H9 (cell line): ENCODE data around the gene LMX1B. TPM values are rescaled to one million over a fixed set of nuclear protein-coding genes. Genes with fewer than 3 reads are reported as not detected.

Source experiments
- DNase-seq: peaks from one replicate; pipeline ENCODE4 v3.0.0-alpha.2; 2017
- H2AFZ ChIP-seq: one replicate; pipeline ENCODE4 v1.6.1; 2013; ENCODE audit warnings: mild to moderate bottlenecking, low read length, control low read depth, moderate library complexity
- H2AK5ac ChIP-seq: 2 replicates; pipeline ENCODE4 v1.6.1; 2013; ENCODE audit warnings: low read length, control low read depth, mixed read lengths; ENCODE audit not compliant: insufficient read length
- H2BK120ac ChIP-seq: one replicate; pipeline ENCODE4 v1.6.1; 2013; ENCODE audit warnings: low read depth, mild to moderate bottlenecking, low read length, control low read depth, inconsistent platforms; ENCODE audit not compliant: poor library complexity, severe bottlenecking
- H2BK12ac ChIP-seq: 2 replicates; pipeline ENCODE4 v1.6.1; 2013; ENCODE audit warnings: low read length, control low read depth, mixed read lengths, low read depth; ENCODE audit not compliant: insufficient read length
- H2BK15ac ChIP-seq: 2 replicates; pipeline ENCODE4 v1.6.1; 2013; ENCODE audit warnings: low read depth, low read length, control low read depth
- H2BK20ac ChIP-seq: one replicate; pipeline ENCODE4 v1.6.1; 2013; ENCODE audit warnings: low read depth, mild to moderate bottlenecking, low read length, control low read depth, inconsistent platforms; ENCODE audit not compliant: poor library complexity, severe bottlenecking
- H2BK5ac ChIP-seq: 2 replicates; pipeline ENCODE4 v1.6.1; 2013; ENCODE audit warnings: low read length, control low read depth, mixed read lengths; ENCODE audit not compliant: insufficient read length
- H3K14ac ChIP-seq: 2 replicates; pipeline ENCODE4 v1.6.1; 2013; ENCODE audit warnings: low read length, control low read depth; ENCODE audit not compliant: insufficient read depth
- H3K18ac ChIP-seq: 2 replicates; pipeline ENCODE4 v1.6.1; 2013; ENCODE audit warnings: low read depth, mild to moderate bottlenecking, mixed read lengths, low read length, control low read depth; ENCODE audit not compliant: insufficient read length
- H3K23ac ChIP-seq: 2 replicates; pipeline ENCODE4 v1.6.1; 2013; ENCODE audit warnings: low read length, control low read depth, mixed read lengths, low read depth; ENCODE audit not compliant: insufficient read length
- H3K23me2 ChIP-seq: 2 replicates; pipeline ENCODE4 v1.6.1; 2013; ENCODE audit warnings: low read depth, mild to moderate bottlenecking, mixed read lengths, low read length, control low read depth; ENCODE audit not compliant: insufficient read length, poor library complexity, severe bottlenecking
- H3K27ac ChIP-seq: 2 replicates; pipeline ENCODE4 v1.5.1; 2013; ENCODE audit warnings: low read length, control low read depth, mixed read lengths, low read depth; ENCODE audit not compliant: insufficient read length
- H3K27me3 ChIP-seq: 2 replicates; pipeline ENCODE4 v1.6.1; 2013; ENCODE audit warnings: low read length, control low read depth, inconsistent platforms; ENCODE audit not compliant: insufficient read depth
- H3K4ac ChIP-seq: 2 replicates; pipeline ENCODE4 v1.6.1; 2013; ENCODE audit warnings: low read depth, mild to moderate bottlenecking, control low read depth, inconsistent platforms, low read length, moderate library complexity
- H3K4me1 ChIP-seq: 2 replicates; pipeline ENCODE4 v1.6.1; 2013; ENCODE audit warnings: low read length, control low read depth, inconsistent platforms; ENCODE audit not compliant: insufficient read depth
- H3K4me2 ChIP-seq: 2 replicates; pipeline ENCODE4 v1.6.1; 2013; ENCODE audit warnings: low read length, control low read depth, mixed read lengths; ENCODE audit not compliant: insufficient read length, insufficient read depth
- H3K56ac ChIP-seq: 2 replicates; pipeline ENCODE4 v1.6.1; 2013; ENCODE audit warnings: low read depth, mild to moderate bottlenecking, mixed read lengths, low read length, control low read depth; ENCODE audit not compliant: insufficient read length
- H3K79me1 ChIP-seq: 2 replicates; pipeline ENCODE4 v1.6.1; 2013; ENCODE audit warnings: low read depth, mild to moderate bottlenecking, moderate library complexity, low read length, control low read depth, inconsistent platforms; ENCODE audit not compliant: insufficient read depth, poor library complexity, severe bottlenecking
- H3K79me2 ChIP-seq: 2 replicates; pipeline ENCODE4 v1.6.1; 2013; ENCODE audit warnings: low read length, control low read depth, inconsistent platforms; ENCODE audit not compliant: insufficient read depth
- H3K9ac ChIP-seq: 2 replicates; pipeline ENCODE4 v1.6.1; 2013; ENCODE audit warnings: low read length, control low read depth, mixed read lengths; ENCODE audit not compliant: insufficient read length; ENCODE audit errors: extremely low read depth
- H3K9me3 ChIP-seq: one replicate; pipeline ENCODE4 v1.6.1; 2013; ENCODE audit warnings: low read depth, low read length, inconsistent platforms; ENCODE audit not compliant: control insufficient read depth
- H3T11ph ChIP-seq: one replicate; pipeline ENCODE4 v1.6.1; 2013; ENCODE audit warnings: mild to moderate bottlenecking, low read length, control low read depth, inconsistent platforms
- H4K20me1 ChIP-seq: one replicate; pipeline ENCODE4 v1.6.1; 2013; ENCODE audit not compliant: control insufficient read depth, insufficient read length, insufficient read depth
- H4K5ac ChIP-seq: 2 replicates; pipeline ENCODE4 v1.6.1; 2013; ENCODE audit warnings: low read depth, mild to moderate bottlenecking, mixed read lengths, low read length, control low read depth; ENCODE audit not compliant: insufficient read length
- H4K8ac ChIP-seq: replicated peaks from 2 replicates; pipeline ENCODE4 v1.6.1; 2013; ENCODE audit warnings: low read length, control low read depth, mixed read lengths, low read depth; ENCODE audit not compliant: insufficient read length
- H4K91ac ChIP-seq: 2 replicates; pipeline ENCODE4 v1.6.1; 2013; ENCODE audit warnings: low read depth, mild to moderate bottlenecking, moderate library complexity, mixed read lengths, low read length, control low read depth; ENCODE audit not compliant: insufficient read length
- H3K27ac Mint-ChIP-seq, 3 experiments: 2 replicates in 2 of 3; 3 replicates in 1 of 3; pipeline ENCODE4 v1.8.0; 2020 to 2021; ENCODE audit warnings: mixed read lengths in 3 of 3, mild to moderate bottlenecking in 1 of 3, moderate library complexity in 1 of 3
- H3K27me3 Mint-ChIP-seq: 2 replicates; pipeline ENCODE4 v1.8.0; 2021; ENCODE audit warnings: low read depth, mild to moderate bottlenecking, moderate library complexity, mixed read lengths
- H3K36me3 Mint-ChIP-seq, 3 experiments: 2 replicates in 2 of 3; 3 replicates in 1 of 3; pipeline ENCODE4 v1.8.0; 2020 to 2021; ENCODE audit warnings: low read depth in 3 of 3, mixed read lengths in 3 of 3; ENCODE audit not compliant: insufficient read depth in 1 of 3
- H3K4me1 Mint-ChIP-seq, 2 experiments: 2 replicates each; pipeline ENCODE4 v1.8.0; 2020; ENCODE audit warnings: mixed read lengths in 2 of 2
- H3K4me3 Mint-ChIP-seq, 2 experiments: 2 replicates in 1 of 2; 3 replicates in 1 of 2; pipeline ENCODE4 v1.8.0; 2020 to 2021; ENCODE audit warnings: mild to moderate bottlenecking in 2 of 2, mixed read lengths in 2 of 2, moderate library complexity in 1 of 2
- H3K9me3 Mint-ChIP-seq, 2 experiments: 2 replicates in 1 of 2; 3 replicates in 1 of 2; pipeline ENCODE4 v1.8.0; 2020; ENCODE audit warnings: mild to moderate bottlenecking in 2 of 2, mixed read lengths in 2 of 2, moderate library complexity in 1 of 2
- WGBS: extraction: QIAGEN DNeasy Blood & Tissue Kit; methylation state at CpG from one replicate; pipeline ENCODE4 v1.1.7; 2013; ENCODE audit warnings: missing lambda C conversion rate, low lambda C conversion rate, mixed read lengths; ENCODE audit not compliant: insufficient read length; ENCODE audit errors: extremely low coverage; 5-methylcytosine and 5-hydroxymethylcytosine counted together
- total RNA-seq: library from RNA; stranded (reverse); gene quantifications from 2 replicates; pipeline ENCODE4 v1.2.1, GENCODE V29; 2021
- TF ChIP-seq, protein P1 (sequence below): fragments of 200-600 bp; sonication (generic); conservative IDR thresholded peaks from 3 replicates; pipeline ENCODE4 v1.8.0; 2021; ENCODE audit warnings: antibody characterized with exemption, mild to moderate bottlenecking

LMX1B gene
- total RNA-seq, 1 experiment from 2014 or later, result 0.85 TPM

DNA sequence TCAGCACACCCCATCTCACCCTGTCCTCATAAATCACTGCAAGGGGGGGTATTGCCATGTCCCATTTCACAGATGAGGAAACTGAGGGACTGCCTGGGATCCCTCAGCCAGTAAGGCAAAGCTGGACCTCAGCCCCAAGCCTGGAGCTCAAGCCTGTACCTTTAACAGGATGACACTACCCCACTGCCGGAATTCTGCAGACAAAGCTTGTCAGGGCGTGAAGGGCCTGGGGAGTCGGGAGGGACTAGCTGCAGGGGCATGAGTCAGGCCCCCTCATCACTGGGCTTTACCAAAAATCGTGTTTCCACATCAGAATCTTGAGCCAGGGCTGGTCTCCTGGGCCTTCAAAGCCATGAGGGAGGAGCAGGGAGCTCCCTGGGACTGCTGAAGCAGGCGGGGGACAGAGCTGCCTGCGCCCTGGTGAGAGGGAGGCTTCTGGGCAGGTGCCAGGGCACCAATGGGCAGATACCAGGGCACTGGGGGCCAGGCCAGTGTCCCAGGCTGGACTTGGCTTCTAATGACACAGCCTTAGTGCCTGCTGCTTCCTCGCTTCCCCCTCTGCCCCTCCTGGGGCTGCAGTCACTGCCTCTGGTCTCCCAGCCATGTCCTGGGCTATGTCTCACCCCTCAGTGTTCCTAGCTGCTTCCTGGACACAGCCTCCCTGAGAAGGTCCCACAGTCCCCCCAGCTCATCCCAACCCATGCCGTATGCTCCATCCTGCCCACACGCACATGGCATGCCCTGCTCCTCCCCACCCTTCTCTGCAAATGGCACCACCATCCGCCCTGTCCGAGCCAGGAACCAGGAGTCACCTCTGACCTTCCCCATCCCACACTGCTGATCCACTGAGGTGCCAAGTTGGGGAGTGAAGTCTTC is 80.7 kb downstream of the LMX1B start:
- no peak overlapping the region for H3T11ph ChIP-seq
- H2BK15ac ChIP-seq, result no peak overlapping the region; the same call in 1 of the 2 replicates
- DNase-seq, result peak; percentile 23
- no peaks in the 10 kb centered on the region for H4K20me1 ChIP-seq
- no peak overlapping the region for H3K4ac ChIP-seq
- no peak overlapping the region; a peak in 1 of 7 replicates for H3K27ac Mint-ChIP-seq
- H3K56ac ChIP-seq, result no peak overlapping the region
- no peaks in the 10 kb centered on the region for H3K4me1 ChIP-seq
- H2AK5ac ChIP-seq, result no peak overlapping the region
- H2BK120ac ChIP-seq, result no peak overlapping the region
- no CpG with 5 or more reads among the region's 11 CpGs for WGBS
- H2BK5ac ChIP-seq, result no peak overlapping the region
- H3K23ac ChIP-seq, result no peak overlapping the region
- H3K9me3 ChIP-seq, result no peaks in the 10 kb centered on the region
- no peak overlapping the region for H3K18ac ChIP-seq
- H4K5ac ChIP-seq, result no peak overlapping the region
- H3K23me2 ChIP-seq, result no peaks in the 10 kb centered on the region
- no peak overlapping the region for H3K27ac ChIP-seq
- H3K27me3 ChIP-seq, result no peaks in the 10 kb centered on the region
- no peak overlapping the region for H3K9ac ChIP-seq
- H2BK20ac ChIP-seq, result no peak overlapping the region
- H3K9me3 Mint-ChIP-seq, result no peaks in the 10 kb centered on the region
- peaks cover 9 to 21% of the 10 kb centered on the region in 2 experiments for H3K4me1 Mint-ChIP-seq
- TF ChIP-seq, protein P1, sequence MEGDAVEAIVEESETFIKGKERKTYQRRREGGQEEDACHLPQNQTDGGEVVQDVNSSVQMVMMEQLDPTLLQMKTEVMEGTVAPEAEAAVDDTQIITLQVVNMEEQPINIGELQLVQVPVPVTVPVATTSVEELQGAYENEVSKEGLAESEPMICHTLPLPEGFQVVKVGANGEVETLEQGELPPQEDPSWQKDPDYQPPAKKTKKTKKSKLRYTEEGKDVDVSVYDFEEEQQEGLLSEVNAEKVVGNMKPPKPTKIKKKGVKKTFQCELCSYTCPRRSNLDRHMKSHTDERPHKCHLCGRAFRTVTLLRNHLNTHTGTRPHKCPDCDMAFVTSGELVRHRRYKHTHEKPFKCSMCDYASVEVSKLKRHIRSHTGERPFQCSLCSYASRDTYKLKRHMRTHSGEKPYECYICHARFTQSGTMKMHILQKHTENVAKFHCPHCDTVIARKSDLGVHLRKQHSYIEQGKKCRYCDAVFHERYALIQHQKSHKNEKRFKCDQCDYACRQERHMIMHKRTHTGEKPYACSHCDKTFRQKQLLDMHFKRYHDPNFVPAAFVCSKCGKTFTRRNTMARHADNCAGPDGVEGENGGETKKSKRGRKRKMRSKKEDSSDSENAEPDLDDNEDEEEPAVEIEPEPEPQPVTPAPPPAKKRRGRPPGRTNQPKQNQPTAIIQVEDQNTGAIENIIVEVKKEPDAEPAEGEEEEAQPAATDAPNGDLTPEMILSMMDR, result no peak
- H3K36me3 Mint-ChIP-seq, result no peaks in the 10 kb centered on the region
- H3K4me2 ChIP-seq, result no peak overlapping the region
- H2AFZ ChIP-seq, result no peak overlapping the region
- no peak overlapping the region for H4K8ac ChIP-seq
- H2BK12ac ChIP-seq, result no peak overlapping the region
- H3K4me3 Mint-ChIP-seq, result no peak overlapping the region
- peaks cover 75% of the 10 kb centered on the region for H3K27me3 Mint-ChIP-seq
- no peaks in the 10 kb centered on the region for H3K79me2 ChIP-seq
- no peaks in the 10 kb centered on the region for H3K79me1 ChIP-seq
- H4K91ac ChIP-seq, result no peak overlapping the region
- peak overlapping the region; percentile 53; the same call in 1 of the 2 replicates for H3K14ac ChIP-seq
